ENCODE results near the gene STX17. TPM values are rescaled to one million over a fixed set of nuclear protein-coding genes. Genes with fewer than 3 reads are reported as not detected.

STX17 gene
- total and polyA plus RNA-seq, 2 donors (not counting 3 experiments of a cell fraction or from before 2014, with no cell fraction given): 5.3 to 17.6 TPM

GRCh38 chr9:99962680-99963261 lies 56.3 kb downstream of the STX17 start:
- CTCF ChIA-PET: interaction anchor here (1.4 kb wide), 1 partner anchor 15 kb away, joined by 4 read pairs; no protein-coding TSS in a partner anchor
- Histone ChIP-seq H3K4me2 (ENCODE audit: insufficient read depth, low read length) (no peak overlapping the region), H3K27ac (ENCODE audit: insufficient read depth, low read depth, low read length) (no peak overlapping the region), H3K27me3 (ENCODE audit: control insufficient read depth in 2 of 2, insufficient read depth in 2 of 2, low read length in 2 of 2) (no peaks in the 10 kb centered on the region), H3K4me3 (replicated peaks in 1 of 3; ENCODE audit: insufficient read depth in 1 of 3, low read depth in 1 of 3, low read length in 3 of 3) (no peak overlapping the region), H3K9me3 (replicated peaks; ENCODE audit: control insufficient read depth, insufficient read depth, low read length) (no peaks in the 10 kb centered on the region), H3K9me1 (replicated peaks; ENCODE audit: control insufficient read depth, extremely low read depth, insufficient read depth, low read length) (no peaks in the 10 kb centered on the region), H3K36me3 (ENCODE audit: control insufficient read depth in 2 of 2, extremely low read depth in 1 of 2, insufficient read depth in 2 of 2, low read length in 2 of 2) (no peaks in the 10 kb centered on the region), H3K9ac (replicated peaks; ENCODE audit: extremely low read depth, insufficient read depth, low read length) (no peak overlapping the region), H4K20me1 (replicated peaks; ENCODE audit: control insufficient read depth, extremely low read depth, insufficient read depth, low read length) (no peaks in the 10 kb centered on the region), H3K4me1 (ENCODE audit: control insufficient read depth, extremely low read depth, insufficient read depth, low read length) (peaks cover 6% of the 10 kb centered on the region), H2AFZ (ENCODE audit: low read depth, low read length) (no peak overlapping the region), H3K79me2 (ENCODE audit: control insufficient read depth, insufficient read depth, low read length) (no peaks in the 10 kb centered on the region)
- dilution Hi-C loops (cut with MboI; ENCODE audit: extremely low pct_ligation_motif_present, low sequenced_read_pairs): no loop called here
- no peak for FAIRE-seq
- intact Hi-C loops (cut with micrococcal nuclease): no loop called here
- DNase-seq (ENCODE audit: low read depth, low spot score): no peak
- TF ChIP-seq POLR2A (IDR thresholded peaks at IDR 0.05; ENCODE audit: low read depth, low read length) (no peak), POLR2AphosphoS5 (IDR thresholded peaks at IDR 0.05; ENCODE audit: insufficient read depth, low read depth, low read length) (no peak), FOS (IDR thresholded peaks at IDR 0.05; ENCODE audit: borderline replicate concordance, insufficient read depth, low read length) (no peak), MYC (IDR thresholded peaks at IDR 0.05; ENCODE audit: low read depth, low read length) (no peak), MAX (IDR thresholded peaks at IDR 0.05; ENCODE audit: insufficient read depth, insufficient read length) (no peak), GATA2 (IDR thresholded peaks at IDR 0.05; ENCODE audit: insufficient read depth, insufficient read length, low read depth, low read length) (no peak), EZH2 (IDR thresholded peaks at IDR 0.05; ENCODE audit: borderline replicate concordance, low read depth, low read length, severe bottlenecking) (no peak)
- TF ChIP-seq, protein P1, sequence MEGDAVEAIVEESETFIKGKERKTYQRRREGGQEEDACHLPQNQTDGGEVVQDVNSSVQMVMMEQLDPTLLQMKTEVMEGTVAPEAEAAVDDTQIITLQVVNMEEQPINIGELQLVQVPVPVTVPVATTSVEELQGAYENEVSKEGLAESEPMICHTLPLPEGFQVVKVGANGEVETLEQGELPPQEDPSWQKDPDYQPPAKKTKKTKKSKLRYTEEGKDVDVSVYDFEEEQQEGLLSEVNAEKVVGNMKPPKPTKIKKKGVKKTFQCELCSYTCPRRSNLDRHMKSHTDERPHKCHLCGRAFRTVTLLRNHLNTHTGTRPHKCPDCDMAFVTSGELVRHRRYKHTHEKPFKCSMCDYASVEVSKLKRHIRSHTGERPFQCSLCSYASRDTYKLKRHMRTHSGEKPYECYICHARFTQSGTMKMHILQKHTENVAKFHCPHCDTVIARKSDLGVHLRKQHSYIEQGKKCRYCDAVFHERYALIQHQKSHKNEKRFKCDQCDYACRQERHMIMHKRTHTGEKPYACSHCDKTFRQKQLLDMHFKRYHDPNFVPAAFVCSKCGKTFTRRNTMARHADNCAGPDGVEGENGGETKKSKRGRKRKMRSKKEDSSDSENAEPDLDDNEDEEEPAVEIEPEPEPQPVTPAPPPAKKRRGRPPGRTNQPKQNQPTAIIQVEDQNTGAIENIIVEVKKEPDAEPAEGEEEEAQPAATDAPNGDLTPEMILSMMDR (IDR thresholded peaks at IDR 0.05; ENCODE audit: extremely low read depth in 1 of 2, insufficient read depth in 1 of 2, low read depth in 1 of 2, low read length in 2 of 2): no peak
- POLR2A ChIA-PET: no interaction called here
- no TSS peak for BruUV-seq (replicated peaks)
